NCI-H2227 treated with DMSO at 0.1 percent for 48 hours (cell line): ENCODE measurements around the gene MITD1.
"Not testable (repeated sequence)": the region's sequence is repeated elsewhere in the genome, so short reads cannot be mapped to it uniquely, and the experiment has no call there.

Experiments
- DNase-seq: peaks from one replicate; lab custom pipeline; 2025; lab: John Stamatoyannopoulos, UW

MITD1 gene

DNA sequence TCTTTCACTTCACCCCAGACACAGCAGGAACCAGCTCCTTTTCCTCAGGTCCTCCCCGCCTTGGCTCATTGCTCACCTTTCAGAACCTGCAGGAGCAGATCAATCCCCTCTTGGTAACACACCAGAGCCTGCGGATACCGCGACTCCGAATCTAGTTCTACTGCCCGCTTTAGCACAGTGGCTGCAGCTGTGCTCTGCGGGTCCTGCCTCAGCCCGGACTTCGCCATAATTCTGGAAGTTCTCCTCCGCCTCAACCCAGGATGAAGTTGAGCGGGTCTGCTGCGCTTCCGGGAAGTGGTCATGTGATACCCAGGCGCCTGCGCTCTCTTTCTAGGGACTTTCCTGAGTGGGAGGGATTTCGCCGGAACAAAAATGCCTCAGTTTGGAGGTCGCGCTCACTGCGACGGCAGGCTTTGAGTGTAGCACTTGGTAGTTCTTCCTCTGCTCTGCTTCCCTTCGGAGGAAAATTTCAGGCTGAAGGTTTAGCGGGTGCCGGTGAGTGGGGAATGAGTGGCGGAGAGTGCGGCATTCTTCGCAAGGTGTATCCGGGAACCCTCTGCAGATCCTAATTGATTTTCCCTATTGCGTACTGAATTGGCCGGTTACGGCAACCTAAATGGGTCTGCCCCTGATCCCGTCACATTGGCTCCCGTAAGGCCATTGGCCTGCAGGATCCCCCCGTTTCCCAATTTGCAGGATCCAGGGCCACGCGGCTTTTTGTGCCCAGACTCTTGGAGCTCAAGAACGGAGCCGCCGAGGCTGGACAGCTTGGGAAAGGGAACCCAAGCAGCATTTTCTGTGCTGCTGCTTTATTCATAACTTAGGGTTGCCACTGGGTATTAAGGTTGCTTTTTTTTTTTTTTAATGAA, at the start of gene MITD1, which contains the start of gene MRPL30:
MITD1 (minus strand) TSS at position 304 of the 869 bp plus-strand sequence; CDS start at position 227, 77 bp downstream.
MRPL30 (plus strand) TSS at position 430 of the 869 bp plus-strand sequence. CDS start 5,020 bp downstream, outside the sequence.
- DNase-seq, result peak; percentile 95

DNA sequence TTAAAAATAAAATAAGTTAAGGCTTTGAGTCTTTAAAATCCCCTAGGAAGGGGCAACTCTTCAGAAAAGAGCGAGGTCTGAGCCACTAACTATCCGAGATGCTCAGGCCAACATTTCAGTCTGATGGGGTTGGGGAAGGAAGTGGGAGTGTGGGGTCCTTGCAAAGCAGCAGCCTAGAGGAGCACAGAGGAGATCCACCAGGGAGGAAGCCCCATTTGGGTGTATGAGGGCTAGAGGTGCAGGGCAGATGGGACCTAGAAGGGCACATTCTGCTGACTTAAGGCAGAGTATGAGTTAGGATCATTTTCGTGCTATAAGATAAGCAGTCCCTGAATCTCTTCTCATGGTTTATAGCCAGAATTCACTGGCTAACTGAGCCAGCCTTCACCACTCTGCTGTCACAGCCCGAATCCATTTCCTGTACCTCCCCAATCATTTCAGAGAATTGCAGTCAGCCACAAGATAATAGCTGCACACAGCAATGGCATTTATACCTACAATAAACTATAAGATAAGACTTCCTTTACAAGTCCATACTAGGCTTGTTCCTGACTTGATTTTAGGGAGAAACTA, 37.2 kb upstream of the MITD1 start:
- no peak for DNase-seq

DNA sequence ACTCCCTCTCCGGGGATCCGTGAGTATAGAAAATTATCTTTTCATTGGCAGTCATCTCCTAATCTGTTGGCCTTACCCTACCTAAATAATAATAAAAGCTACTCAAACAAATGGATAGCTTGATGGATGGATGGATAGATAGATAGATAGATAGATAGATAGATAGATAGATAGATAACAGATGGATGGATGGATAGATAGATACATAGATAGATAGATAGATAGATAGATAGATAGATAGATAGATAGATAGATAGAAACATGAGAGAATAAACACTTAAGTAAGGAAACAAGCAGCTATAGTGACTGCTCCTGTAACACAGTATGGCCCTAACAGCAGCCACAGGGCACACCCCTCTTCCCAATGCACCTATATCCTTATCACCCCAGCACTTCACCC, 35.2 kb upstream of the MITD1 start:
- DNase-seq, result no peak

DNA sequence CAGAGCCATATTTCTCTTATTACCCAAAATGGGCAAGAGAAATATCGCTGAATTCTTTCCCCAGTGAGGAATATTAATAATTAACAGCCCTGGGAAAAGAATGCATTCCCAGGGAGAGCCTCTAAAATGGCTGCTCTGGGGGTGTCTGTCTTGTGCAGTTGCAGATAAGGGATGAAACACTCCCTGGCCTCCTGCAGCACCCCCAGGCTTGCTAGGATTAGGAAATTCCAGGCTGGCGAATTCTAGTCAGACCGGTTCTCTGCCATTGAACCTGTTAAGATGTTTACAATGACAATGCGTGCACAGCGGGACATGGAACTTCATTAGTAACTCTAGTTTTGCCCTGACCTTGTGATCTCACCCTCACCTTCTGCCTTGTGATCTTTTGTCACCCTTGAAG, 24.6 kb upstream of the MITD1 start:
- DNase-seq, result no peak

DNA sequence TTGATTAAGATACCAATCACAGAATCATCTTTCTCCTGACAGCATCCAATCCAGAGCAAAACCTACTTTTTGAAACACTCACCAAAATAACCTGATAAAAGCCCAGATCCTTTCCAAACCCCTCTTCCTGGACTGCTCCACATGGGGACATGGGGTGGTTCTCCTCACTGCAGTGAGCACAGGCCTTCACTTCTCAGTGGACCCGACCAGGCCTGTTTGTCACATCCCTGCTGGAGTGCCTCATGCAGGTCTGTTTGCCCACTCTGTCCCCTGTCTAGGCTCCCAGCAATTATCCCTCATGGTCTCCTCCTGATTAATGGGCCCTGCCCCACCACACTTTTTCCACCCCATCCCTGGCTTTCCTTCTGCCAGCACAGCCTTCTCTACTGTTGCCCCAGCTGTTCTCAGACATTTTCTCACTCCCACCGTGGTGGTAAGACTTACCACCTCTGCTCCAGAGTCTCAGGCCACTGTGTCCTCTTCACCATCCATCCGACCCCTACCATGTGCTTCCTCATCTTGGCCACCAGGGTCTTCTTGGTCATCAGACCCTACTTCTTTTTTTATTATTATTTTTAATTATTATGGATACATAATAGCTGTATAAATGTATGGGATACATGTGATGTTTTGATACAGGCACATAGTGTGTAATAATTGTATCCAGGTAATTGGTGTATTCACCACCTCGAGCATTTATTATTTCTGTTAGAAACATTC, 21.3 kb upstream of the MITD1 start:
- no peak for DNase-seq

DNA sequence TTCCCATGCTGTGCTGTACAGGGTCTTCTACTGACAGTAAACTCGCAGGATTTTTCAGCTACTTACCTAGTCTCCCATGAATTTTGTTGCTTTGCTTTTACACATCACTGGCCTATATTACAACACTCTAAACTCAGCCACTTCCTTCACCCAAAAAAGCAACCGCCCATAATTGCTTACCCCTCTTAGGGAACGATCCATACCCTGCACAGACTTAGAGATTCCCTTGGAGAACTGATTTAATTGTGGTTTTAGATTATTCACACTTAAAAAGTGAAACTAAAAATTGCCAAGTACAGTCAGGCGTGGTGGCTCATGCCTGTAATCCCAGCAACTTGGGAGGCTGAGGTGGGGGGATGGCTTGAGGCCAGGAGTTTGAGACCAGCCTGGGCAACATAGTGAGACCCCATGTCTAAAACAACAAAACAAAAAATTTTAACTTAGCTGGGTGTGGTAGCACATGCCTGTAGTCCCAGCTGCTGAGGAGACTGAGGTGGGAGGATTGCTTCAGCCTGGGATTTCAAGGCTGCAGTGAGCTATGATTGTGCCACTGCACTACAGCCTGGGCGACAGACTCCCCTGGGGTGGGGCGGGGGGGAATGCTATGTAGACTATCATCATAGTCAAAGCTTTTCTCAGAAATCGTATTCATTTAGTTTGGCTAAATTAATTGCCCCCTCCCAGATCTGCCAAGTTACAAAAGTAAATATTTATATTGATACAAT, 19.4 kb upstream of the MITD1 start:
- DNase-seq, result no peak

DNA sequence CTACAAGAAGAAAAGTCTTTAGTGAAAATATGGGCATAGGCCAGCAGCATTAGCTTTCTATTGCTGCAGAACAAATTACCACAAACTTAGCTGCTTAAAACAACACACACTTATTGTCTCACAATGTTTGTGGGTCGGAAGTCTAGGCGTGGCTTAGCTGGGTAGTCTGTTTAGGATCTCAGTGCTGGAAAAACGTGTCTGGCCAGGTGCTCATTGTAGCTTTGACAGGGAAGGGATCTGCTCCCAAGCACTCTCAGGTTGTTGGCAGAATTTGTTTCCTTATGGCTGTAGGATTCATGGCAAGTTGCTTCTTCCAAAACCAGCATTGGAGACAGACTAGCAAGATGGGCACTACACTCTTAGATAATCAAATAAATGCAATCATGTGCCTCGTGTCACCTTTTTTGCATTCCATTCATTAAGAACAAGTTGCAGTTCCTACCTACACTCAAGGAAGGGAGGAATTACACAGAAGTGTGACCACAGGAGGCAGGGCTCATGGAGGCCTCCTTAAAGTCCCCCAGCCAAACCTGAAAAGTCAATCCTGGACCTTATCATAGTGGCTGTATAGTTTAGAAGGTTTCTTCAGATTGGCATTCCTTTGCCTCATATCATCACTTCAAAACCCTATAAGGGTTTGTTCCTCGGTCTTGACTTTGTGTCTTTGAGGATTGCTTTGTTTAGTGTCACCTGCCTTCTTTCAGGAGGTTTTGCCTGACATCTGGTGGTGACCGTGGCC, 17.4 kb upstream of the MITD1 start:
- DNase-seq, result no peak

DNA sequence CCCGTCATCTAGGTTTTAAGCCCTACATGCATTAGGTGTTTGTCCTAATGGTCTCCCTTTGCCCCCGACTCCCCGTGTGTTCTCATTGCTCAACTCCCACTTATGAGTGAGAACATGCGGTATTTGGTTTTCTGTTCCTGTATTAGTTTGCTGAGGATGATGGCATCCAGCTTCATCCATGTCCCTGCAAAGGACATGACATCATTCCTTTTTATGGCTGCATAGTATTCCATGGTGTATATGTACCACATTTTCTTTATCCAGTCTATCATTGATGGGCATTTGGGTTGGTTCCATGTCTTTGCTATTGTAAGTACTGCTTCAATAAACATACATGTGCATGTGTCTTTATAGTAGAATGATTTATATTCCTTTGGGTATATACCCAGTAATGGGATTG, 11.5 kb upstream of the MITD1 start:
- DNase-seq, result not testable (repeated sequence)

DNA sequence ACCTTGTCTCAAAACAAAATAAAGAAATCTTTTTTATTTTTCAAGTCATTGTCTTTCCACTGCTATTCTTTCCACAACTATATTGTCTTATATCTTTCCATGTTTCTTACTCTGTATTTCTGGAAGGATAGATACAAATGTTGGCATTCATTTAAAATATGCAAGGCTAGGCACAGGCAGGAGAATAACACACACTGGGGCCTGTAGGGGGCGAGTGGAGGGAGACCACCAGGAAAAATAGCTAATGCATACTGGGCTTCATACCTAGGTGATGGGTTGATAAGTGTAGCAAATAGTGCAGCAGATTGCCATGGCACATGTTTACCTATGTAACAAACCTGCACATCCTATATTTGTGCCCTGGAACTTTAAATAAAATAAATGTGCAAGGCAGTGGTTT, 9.7 kb upstream of the MITD1 start:
- no peak for DNase-seq

DNA sequence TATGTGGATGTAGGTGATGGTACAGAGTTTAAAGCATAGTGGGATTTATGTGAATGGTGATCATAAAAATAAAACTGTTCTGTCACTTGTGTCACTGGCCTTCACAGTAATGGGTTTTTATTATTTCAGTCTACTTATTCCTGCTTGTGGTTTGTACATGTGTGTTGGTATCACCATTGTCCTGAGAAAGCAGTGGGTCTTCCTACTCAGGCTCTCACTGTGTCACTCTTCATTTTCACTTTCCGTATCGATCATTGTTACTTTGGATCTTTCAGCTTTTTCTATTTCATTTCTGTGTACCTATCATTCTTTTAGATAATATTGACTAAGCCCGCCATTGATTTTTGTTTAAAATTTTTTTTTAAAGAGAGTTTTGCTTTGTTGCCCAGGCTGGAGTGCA, 7.5 kb upstream of the MITD1 start:
- DNase-seq, result no peak

DNA sequence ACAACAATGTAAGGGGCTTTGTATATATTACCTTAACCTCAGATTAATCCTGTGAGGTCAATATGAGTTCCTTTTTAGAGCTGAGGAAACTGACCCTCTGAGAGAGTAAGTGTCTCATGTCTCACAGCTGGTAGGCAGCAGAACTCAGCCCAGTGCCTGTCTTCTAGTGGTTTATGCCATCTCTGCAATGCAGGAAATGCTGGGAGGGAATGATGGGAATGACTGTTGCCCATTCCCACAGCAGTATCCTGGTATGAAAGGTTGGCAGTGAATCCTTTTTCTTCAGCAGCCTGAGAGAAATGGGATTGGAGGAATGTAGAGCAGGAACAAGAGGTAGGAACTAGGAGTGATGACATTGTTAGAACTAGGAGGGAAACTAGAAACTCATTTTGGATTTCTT, 6.2 kb upstream of the MITD1 start:
- DNase-seq, result no peak

DNA sequence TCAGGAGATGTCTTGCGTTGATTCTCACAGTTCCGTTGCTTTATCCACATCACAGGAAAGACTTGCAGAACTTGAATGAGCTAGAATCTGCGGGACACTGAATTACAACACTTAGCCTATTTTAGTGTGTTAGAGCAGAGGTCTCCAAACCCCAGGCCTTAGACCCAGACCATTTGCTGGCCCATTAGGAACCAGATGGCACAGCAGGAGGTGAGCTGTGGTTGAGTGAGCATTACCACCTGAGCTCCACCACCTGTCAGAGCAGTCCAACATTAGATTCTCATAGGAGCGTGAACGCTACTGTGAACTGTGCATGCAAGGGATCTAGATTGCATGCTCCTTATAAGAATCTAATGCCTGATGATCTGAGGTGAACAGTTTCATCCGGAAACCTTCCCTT, 4.0 kb upstream of the MITD1 start:
- DNase-seq, result no peak

DNA sequence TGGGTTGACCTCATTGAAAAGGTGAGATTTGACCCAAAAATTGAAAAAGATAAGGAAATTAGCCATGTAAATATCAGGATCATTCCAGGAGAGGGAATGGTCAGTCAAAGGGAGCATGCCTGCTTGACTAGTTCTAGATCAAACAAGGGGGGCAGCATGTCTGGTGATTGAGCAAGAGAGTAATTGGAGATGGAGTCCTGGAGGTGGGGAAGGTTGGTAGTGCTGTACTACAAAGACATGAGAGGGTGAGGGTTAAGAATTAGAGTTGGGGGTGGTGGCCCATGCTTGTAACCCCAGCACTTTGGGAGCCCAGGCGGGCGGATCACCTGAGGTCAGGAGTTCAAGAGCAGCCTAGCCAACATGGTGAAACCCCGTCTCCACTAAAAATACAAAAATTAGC, 2.2 kb upstream of the MITD1 start:
- no peak for DNase-seq

DNA sequence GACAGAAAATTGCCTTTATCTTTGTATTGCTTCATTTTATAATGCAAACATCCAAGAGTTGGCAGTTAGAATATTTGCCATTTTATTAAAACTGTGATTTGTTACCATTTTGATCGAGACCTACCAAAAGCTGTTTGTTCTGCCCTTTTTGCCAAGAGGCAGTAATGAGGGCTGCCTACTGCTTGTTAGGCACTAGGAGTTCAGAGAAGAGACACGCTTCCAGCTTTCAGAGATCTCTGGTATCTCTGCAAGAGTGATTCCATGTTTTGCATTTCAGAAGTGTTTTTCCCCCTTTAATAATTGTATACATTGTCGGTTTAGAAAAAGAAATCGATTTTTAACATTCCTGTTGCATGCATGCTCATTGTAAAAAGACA, 754 bp upstream of the MITD1 start:
- no peak for DNase-seq

DNA sequence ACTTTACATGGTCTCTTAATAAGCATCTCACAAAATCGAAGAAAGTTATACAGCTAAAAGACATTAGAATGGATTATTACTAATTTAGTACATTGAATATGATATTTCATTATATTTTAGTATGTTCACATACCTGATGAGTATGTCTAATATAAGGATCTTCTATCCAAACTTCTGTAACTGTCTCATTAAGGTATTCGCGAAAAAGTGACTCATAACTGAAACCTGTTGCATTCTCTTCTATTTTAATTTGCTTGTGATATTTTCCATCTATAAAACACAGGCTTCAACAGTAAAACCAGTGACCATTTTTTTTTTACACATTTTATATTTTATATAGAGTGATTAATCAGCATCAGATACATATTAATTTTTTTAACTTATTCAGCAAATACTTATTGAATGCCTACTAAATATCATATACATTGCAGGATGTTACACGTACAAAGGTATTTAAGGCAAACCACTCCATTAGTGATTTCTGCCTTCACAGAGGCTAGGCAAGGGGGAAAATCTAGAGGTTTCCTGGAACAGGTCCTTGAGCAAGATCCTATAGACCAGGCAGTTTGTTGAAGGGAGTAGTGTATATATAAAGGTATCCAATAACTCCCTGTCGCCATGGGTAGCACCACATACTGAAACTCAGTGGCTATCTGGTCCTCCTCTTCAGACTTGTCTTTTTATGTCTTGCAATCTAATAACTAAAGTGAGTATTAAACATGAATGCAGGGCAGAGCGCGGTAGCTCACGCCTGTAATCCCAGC, 9.3 kb downstream of the MITD1 start:
- DNase-seq, result no peak

DNA sequence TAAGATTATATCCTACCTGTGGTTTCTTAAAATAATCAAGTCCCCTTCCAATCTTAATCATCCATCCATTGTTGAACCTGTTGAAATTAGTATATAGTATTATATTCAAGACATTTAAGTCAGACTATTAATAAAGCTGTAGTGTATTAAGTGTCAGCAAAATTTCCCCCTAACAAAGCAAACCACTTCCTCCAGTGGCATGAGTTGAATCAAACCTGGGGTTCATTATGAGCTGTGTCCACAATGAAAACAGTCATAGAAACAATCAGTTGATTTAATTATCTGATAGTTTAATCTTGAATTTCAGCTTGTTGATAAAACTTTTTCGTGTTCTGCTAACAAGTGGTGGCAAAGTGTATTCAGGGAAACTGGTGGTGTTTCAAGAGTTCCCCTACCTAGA, 11.3 kb downstream of the MITD1 start:
- DNase-seq, result no peak

DNA sequence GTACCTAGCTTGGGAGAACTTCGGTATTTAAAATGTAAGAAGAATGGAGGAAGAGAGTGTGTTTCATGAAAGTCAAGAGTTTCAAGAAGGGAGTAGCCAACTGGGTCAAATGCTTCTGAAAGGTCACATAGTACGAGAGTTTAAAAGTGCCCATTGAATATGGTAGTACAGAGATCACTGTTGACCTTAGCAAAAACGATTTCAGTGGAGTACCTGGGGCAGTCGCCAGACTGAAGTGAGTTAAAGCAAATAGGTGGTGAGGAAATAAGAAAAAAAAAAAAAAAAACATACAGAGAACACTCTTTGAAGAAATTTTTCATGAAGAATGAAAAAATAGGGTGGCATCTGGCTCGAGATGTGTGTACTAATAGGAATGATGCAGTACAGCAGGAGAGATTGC, 14.6 kb downstream of the MITD1 start:
- DNase-seq, result no peak

DNA sequence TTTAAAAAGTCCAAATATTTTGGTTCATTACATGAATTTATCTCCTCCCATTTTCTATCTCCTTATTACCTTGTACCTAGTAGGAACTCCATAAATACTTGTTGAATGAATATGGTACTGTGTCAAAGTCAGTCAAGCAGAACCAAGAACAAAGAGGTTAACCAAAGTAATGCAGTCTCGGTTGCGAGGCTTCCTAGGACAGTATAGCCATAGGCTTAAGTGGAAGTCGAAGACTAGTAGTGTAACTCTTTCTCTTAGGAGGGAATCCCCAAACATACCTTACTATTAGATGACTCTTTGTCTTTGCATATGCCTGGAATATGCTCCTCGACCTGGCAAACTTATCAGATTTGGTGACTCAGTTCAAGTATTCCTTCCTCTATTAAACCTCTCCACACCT, 21.3 kb downstream of the MITD1 start:
- DNase-seq, result no peak

DNA sequence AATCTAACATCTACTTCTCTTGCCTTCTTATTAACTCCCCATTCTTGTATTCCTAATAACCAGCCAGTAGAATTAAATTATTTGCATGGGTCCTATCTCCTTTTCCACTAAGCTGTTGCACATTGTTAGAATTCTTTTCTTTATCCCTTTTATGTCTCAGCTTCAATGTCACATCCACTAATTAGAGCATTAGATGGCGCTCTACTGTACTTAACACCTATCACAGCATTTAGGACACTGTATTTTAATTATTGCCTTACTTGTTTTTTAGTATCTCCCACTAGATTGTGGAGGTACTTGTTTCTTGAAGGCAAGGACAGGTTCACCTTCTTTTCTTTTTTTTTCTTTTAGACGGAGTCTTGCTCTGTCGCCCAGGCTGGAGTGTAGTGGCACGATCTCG, 22.3 kb downstream of the MITD1 start:
- no peak for DNase-seq

DNA sequence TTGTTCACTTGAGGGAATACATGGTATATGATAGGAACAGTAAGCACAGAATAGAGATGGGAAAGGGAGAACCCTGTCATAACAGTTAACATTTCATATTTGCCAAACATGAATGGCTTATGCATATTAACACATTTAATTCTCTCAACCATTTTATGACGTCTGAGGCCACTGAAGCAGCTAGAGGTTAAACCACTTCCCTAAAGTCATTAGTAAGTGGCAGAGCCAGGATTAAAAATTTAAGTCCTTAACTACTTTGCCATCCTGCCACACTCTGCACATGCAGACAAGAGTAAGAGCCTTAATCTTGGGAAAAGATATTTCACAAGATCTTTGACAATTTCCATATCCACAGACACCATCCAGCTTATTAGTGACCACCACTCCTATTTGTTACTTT, 24.0 kb downstream of the MITD1 start:
- no peak for DNase-seq
